SK-N-SH treated with all-trans-retinoic acid at 6 μM for 48 hours (cell line): ENCODE data around the gene ADAP1.

ENCODE experiments used
- ATAC-seq: fragments of 200-7000 bp; cut with Tn5 transposase; 3 replicates; pipeline ENCODE4 v1.9.1; 2020; ENCODE audit warnings: mild to moderate bottlenecking, moderate library complexity
- ARNTL ChIP-seq: fragments of 450-650 bp; formaldehyde crosslinking; IDR thresholded peaks from 2 replicates; pipeline ENCODE4 v1.5.0; 2020; ENCODE audit warnings: low read depth, mild to moderate bottlenecking, moderate library complexity, borderline replicate concordance
- BACH2 ChIP-seq: fragments of 250-450 bp; sonication (Bioruptor Pico); IDR thresholded peaks from 2 replicates; pipeline ENCODE4 v1.9.0; 2021; ENCODE audit warnings: mild to moderate bottlenecking, borderline replicate concordance
- CREB5 ChIP-seq: fragments of 250-450 bp; sonication (Bioruptor Pico); IDR thresholded peaks from 2 replicates; pipeline ENCODE4 v1.5.1; 2020; ENCODE audit warnings: low read depth, mild to moderate bottlenecking, moderate library complexity
- CSRNP3 ChIP-seq: fragments of 250-450 bp; sonication (Bioruptor Pico); IDR thresholded peaks from 2 replicates; pipeline ENCODE4 v1.5.1; 2021; ENCODE audit warnings: mild to moderate bottlenecking, moderate library complexity
- ESRRG ChIP-seq: fragments of 250-450 bp; sonication (Bioruptor Pico); IDR thresholded peaks from 2 replicates; pipeline ENCODE4 v1.6.1; 2021; ENCODE audit warnings: mild to moderate bottlenecking
- ISL1 ChIP-seq: fragments of 250-450 bp; sonication (Bioruptor Pico); IDR thresholded peaks from 2 replicates; pipeline ENCODE4 v2.1.2; 2022; ENCODE audit warnings: mild to moderate bottlenecking, moderate library complexity
- OSR1 ChIP-seq: fragments of 250-450 bp; sonication (Bioruptor Pico); IDR thresholded peaks from 2 replicates; pipeline ENCODE4 v1.8.0; 2022; ENCODE audit warnings: moderate library complexity, mild to moderate bottlenecking, inconsistent platforms
- PATZ1 ChIP-seq: fragments of 250-450 bp; sonication (Bioruptor Pico); IDR thresholded peaks from 2 replicates; pipeline ENCODE4 v1.8.0; 2020; ENCODE audit warnings: mild to moderate bottlenecking, moderate library complexity, borderline replicate concordance
- PPARA ChIP-seq: fragments of 250-450 bp; sonication (Bioruptor Pico); IDR thresholded peaks from 2 replicates; pipeline ENCODE4 v1.5.0; 2020; ENCODE audit warnings: mild to moderate bottlenecking, borderline replicate concordance
- RARB ChIP-seq: fragments of 250-450 bp; sonication (Bioruptor Pico); IDR thresholded peaks from 2 replicates; pipeline ENCODE4 v1.8.0; 2021; ENCODE audit warnings: mild to moderate bottlenecking, moderate library complexity
- TOX ChIP-seq: fragments of 250-450 bp; sonication (Bioruptor Pico); IDR thresholded peaks from 2 replicates; pipeline ENCODE4 v1.8.0; 2021; ENCODE audit warnings: mild to moderate bottlenecking, moderate library complexity, borderline replicate concordance
- TSHZ2 ChIP-seq: fragments of 250-450 bp; sonication (Bioruptor Pico); IDR thresholded peaks from 2 replicates; pipeline ENCODE4 v1.5.0; 2020; ENCODE audit warnings: mild to moderate bottlenecking, moderate library complexity
- ZFP3 ChIP-seq: fragments of 250-450 bp; sonication (Bioruptor Pico); IDR thresholded peaks from 2 replicates; pipeline ENCODE4 v1.5.0; 2020; ENCODE audit warnings: mild to moderate bottlenecking, moderate library complexity
- ZFP30 ChIP-seq: fragments of 450-650 bp; formaldehyde crosslinking; IDR thresholded peaks from 2 replicates; pipeline ENCODE4 v1.5.0; 2022; ENCODE audit warnings: mild to moderate bottlenecking, moderate library complexity
- ZNF565 ChIP-seq: fragments of 450-650 bp; formaldehyde crosslinking; conservative IDR thresholded peaks from 2 replicates; pipeline ENCODE4 v1.5.0; 2020; ENCODE audit warnings: low read depth, mild to moderate bottlenecking, moderate library complexity
- ZNF70 ChIP-seq: fragments of 450-650 bp; formaldehyde crosslinking; IDR thresholded peaks from 2 replicates; pipeline ENCODE4 v1.5.0; 2020; ENCODE audit warnings: mild to moderate bottlenecking, moderate library complexity
- ZNF8 ChIP-seq: fragments of 450-650 bp; formaldehyde crosslinking; IDR thresholded peaks from 2 replicates; pipeline ENCODE4 v1.5.0; 2020; ENCODE audit warnings: mild to moderate bottlenecking, moderate library complexity

ADAP1 gene

GRCh38 chr7:997404-998395 lies 43.2 kb upstream of the ADAP1 start:
- ATAC-seq: no peak
- no peak for TF ChIP-seq ZFP3 (CRISPR knock-in tag)

- TF ChIP-seq ESRRG (CRISPR knock-in tag) (no peak), TOX (CRISPR knock-in tag) (no peak), PATZ1 (CRISPR knock-in tag) (no peak), ZNF8 (CRISPR knock-in tag) (no peak), OSR1 (no peak)
- no peak for ATAC-seq
Observed at GRCh38 chr7:996079-996872, 41.8 kb upstream of the ADAP1 start.

GRCh38 chr7:995571-995970 lies 41.1 kb upstream of the ADAP1 start:
- ATAC-seq: no peak
- TF ChIP-seq TOX (CRISPR knock-in tag) (no peak), ISL1 (CRISPR knock-in tag) (no peak), ZFP30 (CRISPR knock-in tag) (no peak), ESRRG (CRISPR knock-in tag) (no peak), PPARA (CRISPR knock-in tag) (no peak), RARB (CRISPR knock-in tag) (no peak), PATZ1 (CRISPR knock-in tag) (no peak), CSRNP3 (CRISPR knock-in tag) (no peak), ZNF8 (CRISPR knock-in tag) (no peak), BACH2 (no peak), ARNTL (no peak), TSHZ2 (no peak), CREB5 (CRISPR knock-in tag) (no peak), ZNF70 (CRISPR knock-in tag) (no peak), ZNF565 (CRISPR knock-in tag) (no peak)
